ENCODE measurements around the gene BCLAF1. TPM values are rescaled to one million over a fixed set of nuclear protein-coding genes. Genes with fewer than 3 reads are reported as not detected.
A peak's percentile ranks its signal among the peaks of the same experiment; 100 is the strongest.

The BCLAF1 gene
- polyA plus RNA-seq, 1 experiment: 39.1 TPM

DNA sequence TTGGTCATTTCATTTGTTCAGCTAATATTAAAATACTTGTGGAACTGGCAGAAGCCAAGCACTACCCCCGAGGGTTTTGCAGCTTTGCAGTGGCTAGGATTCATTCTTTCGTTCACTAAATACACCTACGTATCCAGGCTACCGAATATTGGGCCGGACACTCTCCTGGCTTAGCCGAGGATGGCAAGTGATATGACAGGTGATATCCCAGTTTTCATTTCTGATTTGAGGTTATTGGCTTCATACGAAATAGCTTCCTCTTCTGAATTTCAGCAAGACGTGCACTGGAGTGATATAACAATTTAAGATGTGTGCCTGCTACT is 39.0 kb downstream of the BCLAF1 start:
- CTCF ChIA-PET: interaction anchor here (0.6 to 2.5 kb wide), 3 partner anchors 24 to 715 kb away, joined by 3 to 10 read pairs (median 6); no protein-coding TSS in a partner anchor
- POLR2A ChIA-PET: interaction anchor here (0.5 to 0.7 kb wide), 4 partner anchors 39 to 712 kb away, joined by 3 to 9 read pairs (median 3); partner anchors contain the start of gene BCLAF1
- no peak for DNase-seq (ENCODE audit: low read depth)
- TF ChIP-seq, protein P1, sequence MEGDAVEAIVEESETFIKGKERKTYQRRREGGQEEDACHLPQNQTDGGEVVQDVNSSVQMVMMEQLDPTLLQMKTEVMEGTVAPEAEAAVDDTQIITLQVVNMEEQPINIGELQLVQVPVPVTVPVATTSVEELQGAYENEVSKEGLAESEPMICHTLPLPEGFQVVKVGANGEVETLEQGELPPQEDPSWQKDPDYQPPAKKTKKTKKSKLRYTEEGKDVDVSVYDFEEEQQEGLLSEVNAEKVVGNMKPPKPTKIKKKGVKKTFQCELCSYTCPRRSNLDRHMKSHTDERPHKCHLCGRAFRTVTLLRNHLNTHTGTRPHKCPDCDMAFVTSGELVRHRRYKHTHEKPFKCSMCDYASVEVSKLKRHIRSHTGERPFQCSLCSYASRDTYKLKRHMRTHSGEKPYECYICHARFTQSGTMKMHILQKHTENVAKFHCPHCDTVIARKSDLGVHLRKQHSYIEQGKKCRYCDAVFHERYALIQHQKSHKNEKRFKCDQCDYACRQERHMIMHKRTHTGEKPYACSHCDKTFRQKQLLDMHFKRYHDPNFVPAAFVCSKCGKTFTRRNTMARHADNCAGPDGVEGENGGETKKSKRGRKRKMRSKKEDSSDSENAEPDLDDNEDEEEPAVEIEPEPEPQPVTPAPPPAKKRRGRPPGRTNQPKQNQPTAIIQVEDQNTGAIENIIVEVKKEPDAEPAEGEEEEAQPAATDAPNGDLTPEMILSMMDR (IDR thresholded peaks at IDR 0.05; ENCODE audit: insufficient read depth, low read depth, low read length): no peak
- H3K27me3 ChIP-seq (ENCODE audit: control insufficient read depth, insufficient read depth, low read length): no peaks in the 10 kb centered on the region
- no peaks in the 10 kb centered on the region for H3K36me3 ChIP-seq (ENCODE audit: control insufficient read depth, insufficient read depth, low read length)
- peak overlapping the region; percentile 60 for H3K4me3 ChIP-seq (ENCODE audit: low read depth, low read length)

DNA sequence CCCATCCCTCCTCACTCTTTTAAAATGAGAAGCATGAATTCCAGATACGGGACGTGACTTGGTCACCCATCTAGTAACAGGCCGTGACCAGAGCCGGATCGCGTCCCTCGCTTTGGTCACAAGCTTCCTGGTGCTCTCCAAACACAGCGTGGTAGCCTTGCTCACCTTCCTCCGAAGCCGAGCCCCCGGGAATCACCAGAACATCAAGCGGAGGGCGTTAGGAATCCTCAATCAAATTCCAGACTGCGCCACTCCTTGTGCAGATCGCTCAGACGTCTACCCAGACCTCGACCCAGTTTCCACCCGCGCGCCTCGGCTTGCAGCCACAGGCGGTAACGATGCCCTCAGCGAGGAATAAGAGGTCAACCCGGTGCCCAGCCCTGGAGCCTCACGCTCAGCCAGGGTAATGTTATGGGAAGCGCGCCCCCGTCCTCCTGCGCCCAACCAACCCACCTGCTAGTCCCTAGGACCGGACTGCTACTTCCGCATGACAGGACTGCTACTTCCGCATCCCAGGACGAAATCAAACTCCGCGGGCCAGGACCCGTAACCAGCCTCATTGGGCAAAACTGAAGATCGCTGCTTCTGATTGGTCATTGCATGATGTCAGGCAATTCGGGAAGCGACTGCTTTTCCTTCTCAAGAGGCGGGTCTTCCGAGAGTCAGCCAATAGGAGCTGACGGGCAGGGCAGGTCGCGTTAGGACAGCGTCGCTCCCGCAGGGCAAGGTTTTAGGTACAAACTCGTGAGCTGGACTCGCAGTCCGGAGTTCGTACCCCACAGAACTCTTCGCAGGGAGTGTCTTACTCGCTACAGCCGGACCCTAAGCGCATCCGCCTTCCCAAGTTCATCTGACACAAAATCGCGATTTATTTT is 39.6 kb downstream of the BCLAF1 start, which contains the start of gene MTFR2:
Gene MTFR2 (minus strand): TSS at position 501 of the 875 bp plus-strand sequence. CDS start 1,212 bp downstream, outside the sequence.
- peak; percentile 97 for DNase-seq (ENCODE audit: low read depth)
- Histone ChIP-seq H3K27me3 (ENCODE audit: control insufficient read depth, insufficient read depth, low read length) (no peaks in the 10 kb centered on the region), H3K36me3 (ENCODE audit: control insufficient read depth, insufficient read depth, low read length) (no peaks in the 10 kb centered on the region), H3K4me3 (ENCODE audit: low read depth, low read length) (peak within 1 kb of the TSS; percentile 60)
- TF ChIP-seq, protein P1 (IDR thresholded peaks at IDR 0.05; ENCODE audit: insufficient read depth, low read depth, low read length): no peak
- POLR2A ChIA-PET: interaction anchor here (0.5 to 0.7 kb wide), 4 partner anchors 40 to 711 kb away, joined by 3 to 9 read pairs (median 3); partner anchors contain the start of gene BCLAF1
- CTCF ChIA-PET: interaction anchor here (0.6 to 2.5 kb wide), 4 partner anchors 24 to 714 kb away, joined by 3 to 10 read pairs (median 4); partner anchors contain the start of gene MAP3K5

DNA sequence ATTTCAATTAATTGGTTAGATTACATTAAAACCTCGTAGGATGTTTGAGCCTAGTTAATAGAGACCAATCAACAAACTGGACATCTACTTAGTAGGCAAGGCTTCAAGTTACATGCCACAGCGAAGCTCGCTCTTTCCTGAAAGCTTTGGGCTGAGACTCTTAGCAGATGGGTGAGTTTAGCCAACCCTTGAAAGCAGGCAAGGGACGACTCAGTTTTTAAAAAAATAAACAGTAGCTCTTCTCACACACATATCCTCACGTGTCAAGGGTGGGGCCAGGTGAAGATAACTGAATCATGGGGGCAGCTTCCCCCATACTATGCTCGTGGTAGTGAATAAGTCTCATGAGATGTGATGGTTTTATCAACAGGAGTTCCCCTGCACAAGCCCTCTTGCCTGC is 40.3 kb downstream of the BCLAF1 start:
- no peak for DNase-seq (ENCODE audit: low read depth)
- Histone ChIP-seq H3K27me3 (ENCODE audit: control insufficient read depth, insufficient read depth, low read length) (no peaks in the 10 kb centered on the region), H3K36me3 (ENCODE audit: control insufficient read depth, insufficient read depth, low read length) (no peaks in the 10 kb centered on the region), H3K4me3 (ENCODE audit: low read depth, low read length) (peak overlapping the region; percentile 60)
- POLR2A ChIA-PET: no interaction called here
- CTCF ChIA-PET: interaction anchor here (1.2 to 2.5 kb wide), 2 partner anchors 23 to 543 kb away, joined by 3 to 10 read pairs; partner anchors contain the start of gene MAP3K5
- TF ChIP-seq, protein P1 (IDR thresholded peaks at IDR 0.05; ENCODE audit: insufficient read depth, low read depth, low read length): no peak

DNA sequence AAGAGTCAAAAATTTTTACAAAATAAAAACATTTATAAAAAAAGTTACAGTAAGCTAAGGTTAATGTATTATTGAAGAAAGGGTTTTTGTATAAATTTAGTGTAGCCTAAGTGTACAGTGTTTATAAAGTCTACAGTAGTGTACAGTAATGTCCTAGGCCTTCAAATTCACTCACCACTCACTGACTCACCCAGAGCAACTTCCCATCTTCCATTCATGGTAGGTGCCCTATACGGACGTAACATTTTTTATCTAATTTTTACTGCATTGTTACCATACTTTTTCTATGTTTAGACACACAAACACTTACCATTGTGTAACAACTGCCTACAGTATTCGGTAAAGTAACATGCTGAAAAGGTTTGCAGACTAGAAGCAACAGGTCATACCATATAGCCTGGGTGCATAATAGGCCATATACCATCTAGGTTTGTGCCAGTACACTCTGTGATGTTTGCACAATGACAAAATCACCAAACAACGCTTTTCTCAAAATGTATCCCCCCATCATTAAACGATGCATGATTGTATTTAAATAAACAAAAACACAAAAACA is 45.5 kb downstream of the BCLAF1 start:
- CTCF ChIA-PET: interaction anchor here (0.7 to 3.6 kb wide), 3 partner anchors 18 to 707 kb away, joined by 3 to 14 read pairs (median 4); no protein-coding TSS in a partner anchor
- H3K36me3 ChIP-seq (ENCODE audit: control insufficient read depth, insufficient read depth, low read length): no peaks in the 10 kb centered on the region
- no peak overlapping the region for H3K4me3 ChIP-seq (ENCODE audit: low read depth, low read length)
- POLR2A ChIA-PET: no interaction called here
- DNase-seq (ENCODE audit: low read depth): peak; percentile 9
- TF ChIP-seq, protein P1 (IDR thresholded peaks at IDR 0.05; ENCODE audit: insufficient read depth, low read depth, low read length): no peak
- no peaks in the 10 kb centered on the region for H3K27me3 ChIP-seq (ENCODE audit: control insufficient read depth, insufficient read depth, low read length)
